22Rv1 (cell line): ENCODE data around the gene ACRBP.

Experiments
- ZFX ChIP-seq: fragments of 450-650 bp; IDR thresholded peaks from 2 replicates; pipeline ENCODE4 v1.6.1; 2017; ENCODE audit warnings: antibody characterized with exemption, borderline replicate concordance
- TF ChIP-seq, protein P1 (sequence below): fragments of 450-650 bp; IDR thresholded peaks from 2 replicates; pipeline ENCODE4 v1.5.1; 2017; ENCODE audit warnings: mild to moderate bottlenecking

DNA sequence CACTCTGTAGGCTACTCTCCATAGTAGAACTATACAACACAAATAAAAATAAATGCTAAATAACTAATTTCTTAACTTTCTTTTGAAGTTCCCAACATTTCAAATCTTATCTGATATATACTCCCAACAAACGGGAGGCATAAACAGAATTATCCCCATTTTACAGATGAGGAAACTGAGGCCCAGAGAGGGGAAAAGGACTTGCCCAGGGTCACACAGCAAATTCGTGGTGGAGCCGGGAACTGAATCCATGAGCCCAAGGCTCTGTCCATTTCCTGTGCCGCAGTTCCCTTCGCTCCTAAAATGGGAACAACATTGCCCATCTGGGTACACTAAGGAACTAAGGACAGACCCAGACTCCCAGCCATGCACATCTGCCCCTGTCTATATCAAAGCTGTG, 29.7 kb upstream of the ACRBP start:
- TF ChIP-seq, protein P1, sequence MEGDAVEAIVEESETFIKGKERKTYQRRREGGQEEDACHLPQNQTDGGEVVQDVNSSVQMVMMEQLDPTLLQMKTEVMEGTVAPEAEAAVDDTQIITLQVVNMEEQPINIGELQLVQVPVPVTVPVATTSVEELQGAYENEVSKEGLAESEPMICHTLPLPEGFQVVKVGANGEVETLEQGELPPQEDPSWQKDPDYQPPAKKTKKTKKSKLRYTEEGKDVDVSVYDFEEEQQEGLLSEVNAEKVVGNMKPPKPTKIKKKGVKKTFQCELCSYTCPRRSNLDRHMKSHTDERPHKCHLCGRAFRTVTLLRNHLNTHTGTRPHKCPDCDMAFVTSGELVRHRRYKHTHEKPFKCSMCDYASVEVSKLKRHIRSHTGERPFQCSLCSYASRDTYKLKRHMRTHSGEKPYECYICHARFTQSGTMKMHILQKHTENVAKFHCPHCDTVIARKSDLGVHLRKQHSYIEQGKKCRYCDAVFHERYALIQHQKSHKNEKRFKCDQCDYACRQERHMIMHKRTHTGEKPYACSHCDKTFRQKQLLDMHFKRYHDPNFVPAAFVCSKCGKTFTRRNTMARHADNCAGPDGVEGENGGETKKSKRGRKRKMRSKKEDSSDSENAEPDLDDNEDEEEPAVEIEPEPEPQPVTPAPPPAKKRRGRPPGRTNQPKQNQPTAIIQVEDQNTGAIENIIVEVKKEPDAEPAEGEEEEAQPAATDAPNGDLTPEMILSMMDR = no peak
- TF ChIP-seq ZFX = no peak
